Measurements from ENCODE around the gene IFT81.
"Not testable (repeated sequence)": the region's sequence is repeated elsewhere in the genome, so short reads cannot be mapped to it uniquely, and the experiment has no call there.

IFT81 gene

DNA sequence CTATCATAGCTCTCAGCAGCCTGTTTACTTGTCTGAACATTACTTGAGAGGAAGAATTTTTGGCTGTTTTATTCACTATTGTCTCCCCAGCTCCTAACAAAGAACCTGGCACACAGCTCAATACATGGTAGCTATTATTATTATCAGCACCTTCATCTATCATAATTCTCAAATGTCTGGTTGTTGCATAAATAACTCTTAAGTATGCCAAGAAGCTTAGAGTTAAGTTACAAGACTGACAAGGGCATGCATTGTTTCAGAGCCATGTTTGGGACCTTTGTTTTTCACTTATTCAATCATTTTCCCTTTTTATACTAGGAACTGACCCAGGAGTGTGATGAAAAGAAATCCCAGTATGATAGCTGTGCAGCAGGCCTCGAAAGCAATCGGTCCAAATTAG, 79.4 kb downstream of the IFT81 start:
- DNase-seq (ENCODE audit: low spot score), result no peak
- TF ChIP-seq, protein P1, sequence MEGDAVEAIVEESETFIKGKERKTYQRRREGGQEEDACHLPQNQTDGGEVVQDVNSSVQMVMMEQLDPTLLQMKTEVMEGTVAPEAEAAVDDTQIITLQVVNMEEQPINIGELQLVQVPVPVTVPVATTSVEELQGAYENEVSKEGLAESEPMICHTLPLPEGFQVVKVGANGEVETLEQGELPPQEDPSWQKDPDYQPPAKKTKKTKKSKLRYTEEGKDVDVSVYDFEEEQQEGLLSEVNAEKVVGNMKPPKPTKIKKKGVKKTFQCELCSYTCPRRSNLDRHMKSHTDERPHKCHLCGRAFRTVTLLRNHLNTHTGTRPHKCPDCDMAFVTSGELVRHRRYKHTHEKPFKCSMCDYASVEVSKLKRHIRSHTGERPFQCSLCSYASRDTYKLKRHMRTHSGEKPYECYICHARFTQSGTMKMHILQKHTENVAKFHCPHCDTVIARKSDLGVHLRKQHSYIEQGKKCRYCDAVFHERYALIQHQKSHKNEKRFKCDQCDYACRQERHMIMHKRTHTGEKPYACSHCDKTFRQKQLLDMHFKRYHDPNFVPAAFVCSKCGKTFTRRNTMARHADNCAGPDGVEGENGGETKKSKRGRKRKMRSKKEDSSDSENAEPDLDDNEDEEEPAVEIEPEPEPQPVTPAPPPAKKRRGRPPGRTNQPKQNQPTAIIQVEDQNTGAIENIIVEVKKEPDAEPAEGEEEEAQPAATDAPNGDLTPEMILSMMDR (IDR thresholded peaks at IDR 0.05; ENCODE audit: borderline replicate concordance, control extremely low read depth, extremely low read depth, insufficient read depth, missing control alignments), result no peak
- in situ Hi-C loops (cut with MboI; ENCODE audit: low sequenced_read_pairs, unreplicated experiment), result no loop called here

DNA sequence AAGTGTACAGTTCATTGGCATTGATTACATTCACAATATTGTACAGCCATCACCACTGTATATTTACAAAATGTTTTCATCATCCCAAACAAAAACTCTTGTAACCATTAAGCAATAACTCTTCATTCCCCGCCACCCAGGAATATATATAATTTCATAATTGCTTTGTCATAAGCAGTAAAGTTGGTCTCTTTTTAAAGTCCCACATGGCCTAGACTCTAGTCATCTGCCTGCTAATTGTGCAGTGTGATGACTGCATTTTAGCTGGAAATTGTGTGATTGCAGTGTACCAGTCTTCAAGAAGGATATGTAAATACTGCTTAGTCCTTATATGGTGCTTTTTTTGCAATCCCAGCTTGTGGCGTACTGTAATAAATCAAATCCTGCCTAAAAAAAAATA, 81.8 kb downstream of the IFT81 start:
- no peak for DNase-seq (ENCODE audit: low spot score)
- TF ChIP-seq, protein P1 (IDR thresholded peaks at IDR 0.05; ENCODE audit: borderline replicate concordance, control extremely low read depth, extremely low read depth, insufficient read depth, missing control alignments), result no peak
- in situ Hi-C loops (cut with MboI; ENCODE audit: low sequenced_read_pairs, unreplicated experiment), result no loop called here

- DNase-seq (ENCODE audit: low spot score); in situ Hi-C loops (cut with MboI; ENCODE audit: low sequenced_read_pairs, unreplicated experiment): not testable (repeated sequence)
Observed at GRCh38 chr12:110211639-110212536, 87.7 kb downstream of the IFT81 start.

DNA sequence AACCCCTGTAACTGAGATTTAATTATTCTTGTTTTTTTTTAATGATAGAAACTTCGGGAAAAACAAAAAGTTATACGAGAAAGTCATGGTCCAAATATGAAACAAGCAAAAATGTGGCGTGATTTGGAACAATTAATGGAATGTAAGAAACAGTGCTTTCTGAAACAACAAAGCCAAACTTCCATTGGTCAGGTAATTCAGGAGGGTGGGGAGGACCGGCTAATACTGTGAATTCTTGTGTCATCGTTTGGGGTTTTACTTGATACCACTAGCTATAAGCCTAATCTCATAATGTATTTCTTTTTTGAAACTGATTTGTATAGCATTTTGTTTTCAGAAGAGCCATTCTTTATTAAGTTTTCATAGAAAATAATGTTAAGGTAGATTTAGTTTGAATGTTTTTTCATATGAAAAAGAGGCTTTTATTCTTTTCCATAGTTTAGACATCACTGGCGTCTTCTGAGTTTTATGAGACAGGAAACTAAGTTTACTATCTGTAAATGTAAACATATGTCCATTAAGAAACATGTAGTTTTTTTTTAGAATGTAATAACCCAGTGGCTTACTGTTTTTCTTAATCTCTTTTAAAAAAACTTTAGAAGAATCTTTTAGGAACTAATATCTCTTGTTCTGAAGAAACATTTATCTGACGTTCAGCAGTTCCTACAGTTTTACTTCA, 94.0 kb downstream of the IFT81 start:
- TF ChIP-seq, protein P1 (IDR thresholded peaks at IDR 0.05; ENCODE audit: borderline replicate concordance, control extremely low read depth, extremely low read depth, insufficient read depth, missing control alignments), result no peak
- no peak for DNase-seq (ENCODE audit: low spot score)
- in situ Hi-C loops (cut with MboI; ENCODE audit: low sequenced_read_pairs, unreplicated experiment), result no loop called here

GRCh38 chr12:110222027-110222426, 97.9 kb downstream of the IFT81 start:
- in situ Hi-C loops (cut with MboI; ENCODE audit: low sequenced_read_pairs, unreplicated experiment), result no loop called here
- no peak for DNase-seq (ENCODE audit: low spot score)
- TF ChIP-seq, protein P1 (IDR thresholded peaks at IDR 0.05; ENCODE audit: borderline replicate concordance, control extremely low read depth, extremely low read depth, insufficient read depth, missing control alignments), result no peak

DNA sequence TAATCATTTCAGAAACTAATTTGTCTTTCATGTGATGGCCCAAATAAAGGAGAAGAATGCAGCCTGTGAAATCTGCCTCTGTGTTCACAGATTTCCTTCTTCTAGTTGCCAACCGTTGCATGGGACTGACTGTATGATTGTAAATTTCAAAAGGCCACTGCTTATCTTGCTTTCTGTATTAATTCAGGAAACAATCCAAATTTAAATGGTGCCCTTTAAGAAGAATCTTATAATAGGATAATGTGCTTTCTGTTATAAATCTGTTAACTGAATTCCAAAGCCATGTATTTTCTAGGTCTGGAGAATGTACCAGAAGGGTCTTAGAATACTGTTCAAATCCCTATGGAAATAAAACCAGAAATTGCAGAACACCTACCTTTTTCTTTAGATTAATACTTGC, 98.3 kb downstream of the IFT81 start:
- DNase-seq (ENCODE audit: low spot score), result no peak
- TF ChIP-seq, protein P1 (IDR thresholded peaks at IDR 0.05; ENCODE audit: borderline replicate concordance, control extremely low read depth, extremely low read depth, insufficient read depth, missing control alignments), result no peak
- in situ Hi-C loops (cut with MboI; ENCODE audit: low sequenced_read_pairs, unreplicated experiment), result no loop called here
